ENCODE data around the gene GAGE1. TPM values are rescaled to one million over a fixed set of nuclear protein-coding genes. Genes with fewer than 3 reads are reported as not detected.
"Not testable (repeated sequence)": the region's sequence is repeated elsewhere in the genome, so short reads cannot be mapped to it uniquely, and the experiment has no call there.

GAGE1 gene
- total RNA-seq = not detected

DNA sequence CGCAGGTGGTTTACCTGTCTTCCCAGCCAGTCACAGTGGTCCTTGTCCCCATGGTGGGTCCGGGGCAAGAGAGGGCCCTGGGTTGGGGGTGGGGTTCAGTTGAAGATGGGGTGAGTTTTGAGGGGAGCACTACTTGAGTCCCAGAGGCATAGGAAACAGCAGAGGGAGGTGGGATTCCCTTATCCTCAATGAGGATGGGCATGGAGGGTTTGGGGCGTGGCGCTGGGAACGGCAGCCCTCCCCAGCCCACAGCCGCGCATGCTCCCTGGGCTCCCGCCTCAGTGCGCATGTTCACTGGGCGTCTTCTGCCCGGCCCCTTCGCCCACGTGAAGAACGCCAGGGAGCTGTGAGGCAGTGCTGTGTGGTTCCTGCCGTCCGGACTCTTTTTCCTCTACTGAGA, at the start of gene GAGE1:
GAGE1 (plus strand) TSS at position 301 of the 400 bp plus-strand sequence. CDS start 1,155 bp downstream, outside the sequence.
- H3K4me3 Mint-ChIP-seq; ATAC-seq (ENCODE audit: low read depth); H3K36me3 Mint-ChIP-seq; H3K27ac Mint-ChIP-seq; H3K4me1 Mint-ChIP-seq; POLR2A ChIA-PET; DNase-seq; H3K27me3 Mint-ChIP-seq; H3K9me3 Mint-ChIP-seq: not testable (repeated sequence)

GRCh38 chrX:49550989-49551388, 47.8 kb upstream of the GAGE1 start, which contains the start of gene GAGE12E:
GAGE12E (plus strand) TSS chrX:49551289; CDS start chrX:49552444, 1,155 bp downstream.
- H3K36me3 Mint-ChIP-seq; H3K9me3 Mint-ChIP-seq; DNase-seq; POLR2A ChIA-PET; H3K4me3 Mint-ChIP-seq; H3K4me1 Mint-ChIP-seq; H3K27me3 Mint-ChIP-seq; H3K27ac Mint-ChIP-seq; ATAC-seq (ENCODE audit: low read depth): not testable (repeated sequence)

DNA sequence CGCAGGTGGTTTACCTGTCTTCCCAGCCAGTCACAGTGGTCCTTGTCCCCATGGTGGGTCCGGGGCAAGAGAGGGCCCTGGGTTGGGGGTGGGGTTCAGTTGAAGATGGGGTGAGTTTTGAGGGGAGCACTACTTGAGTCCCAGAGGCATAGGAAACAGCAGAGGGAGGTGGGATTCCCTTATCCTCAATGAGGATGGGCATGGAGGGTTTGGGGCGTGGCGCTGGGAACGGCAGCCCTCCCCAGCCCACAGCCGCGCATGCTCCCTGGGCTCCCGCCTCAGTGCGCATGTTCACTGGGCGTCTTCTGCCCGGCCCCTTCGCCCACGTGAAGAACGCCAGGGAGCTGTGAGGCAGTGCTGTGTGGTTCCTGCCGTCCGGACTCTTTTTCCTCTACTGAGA, 38.3 kb upstream of the GAGE1 start, which contains the start of gene GAGE12F:
GAGE12F (plus strand) TSS at position 301 of the 400 bp plus-strand sequence. CDS start 1,155 bp downstream, outside the sequence.
- ATAC-seq (ENCODE audit: low read depth); H3K27me3 Mint-ChIP-seq; H3K9me3 Mint-ChIP-seq; DNase-seq; H3K36me3 Mint-ChIP-seq; H3K4me3 Mint-ChIP-seq; POLR2A ChIA-PET; H3K4me1 Mint-ChIP-seq; H3K27ac Mint-ChIP-seq: not testable (repeated sequence)

- H3K36me3 Mint-ChIP-seq; H3K27ac Mint-ChIP-seq; POLR2A ChIA-PET; DNase-seq; H3K27me3 Mint-ChIP-seq; H3K4me1 Mint-ChIP-seq; H3K4me3 Mint-ChIP-seq; ATAC-seq (ENCODE audit: low read depth); H3K9me3 Mint-ChIP-seq: not testable (repeated sequence)
These were observed 30.1 kb upstream of the GAGE1 start for GRCh38 chrX:49568728-49569127.

DNA sequence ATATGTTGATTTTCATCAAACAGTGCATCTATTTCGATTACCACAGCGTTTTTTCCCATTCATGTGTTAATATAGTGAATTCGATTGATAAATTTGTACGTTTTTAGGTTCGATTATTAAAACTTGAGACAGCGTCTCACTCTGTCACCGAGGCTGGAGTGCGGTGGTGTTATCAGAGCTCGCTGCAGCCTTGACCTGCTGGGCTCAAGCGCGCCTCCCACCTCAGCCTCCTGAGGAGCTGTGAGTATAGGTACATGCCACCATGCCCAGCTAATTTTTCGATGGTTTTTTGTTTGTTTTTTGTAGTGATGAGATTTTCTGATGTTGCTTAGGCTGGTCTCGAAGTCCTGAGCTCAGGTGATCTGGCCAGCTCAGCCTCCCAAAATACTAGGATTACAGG, 29.7 kb upstream of the GAGE1 start:
- H3K27me3 Mint-ChIP-seq; POLR2A ChIA-PET; H3K36me3 Mint-ChIP-seq; H3K9me3 Mint-ChIP-seq; H3K27ac Mint-ChIP-seq; H3K4me1 Mint-ChIP-seq; DNase-seq; H3K4me3 Mint-ChIP-seq; ATAC-seq (ENCODE audit: low read depth): not testable (repeated sequence)

GRCh38 chrX:49570100-49570499, 28.7 kb upstream of the GAGE1 start, which contains the start of gene GAGE12G:
GAGE12G (plus strand) TSS chrX:49570400; CDS start chrX:49571555, 1,155 bp downstream.
- POLR2A ChIA-PET; ATAC-seq (ENCODE audit: low read depth); H3K4me1 Mint-ChIP-seq; H3K27me3 Mint-ChIP-seq; DNase-seq; H3K27ac Mint-ChIP-seq; H3K4me3 Mint-ChIP-seq; H3K36me3 Mint-ChIP-seq; H3K9me3 Mint-ChIP-seq: not testable (repeated sequence)

DNA sequence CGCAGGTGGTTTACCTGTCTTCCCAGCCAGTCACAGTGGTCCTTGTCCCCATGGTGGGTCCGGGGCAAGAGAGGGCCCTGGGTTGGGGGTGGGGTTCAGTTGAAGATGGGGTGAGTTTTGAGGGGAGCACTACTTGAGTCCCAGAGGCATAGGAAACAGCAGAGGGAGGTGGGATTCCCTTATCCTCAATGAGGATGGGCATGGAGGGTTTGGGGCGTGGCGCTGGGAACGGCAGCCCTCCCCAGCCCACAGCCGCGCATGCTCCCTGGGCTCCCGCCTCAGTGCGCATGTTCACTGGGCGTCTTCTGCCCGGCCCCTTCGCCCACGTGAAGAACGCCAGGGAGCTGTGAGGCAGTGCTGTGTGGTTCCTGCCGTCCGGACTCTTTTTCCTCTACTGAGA, 19.2 kb upstream of the GAGE1 start, which contains the start of gene GAGE12H:
GAGE12H (plus strand) TSS at position 301 of the 400 bp plus-strand sequence. CDS start 1,155 bp downstream, outside the sequence.
- H3K4me3 Mint-ChIP-seq; ATAC-seq (ENCODE audit: low read depth); H3K4me1 Mint-ChIP-seq; DNase-seq; H3K36me3 Mint-ChIP-seq; H3K9me3 Mint-ChIP-seq; H3K27ac Mint-ChIP-seq; POLR2A ChIA-PET; H3K27me3 Mint-ChIP-seq: not testable (repeated sequence)

GRCh38 chrX:49589196-49589595, 9.6 kb upstream of the GAGE1 start, which contains the start of gene GAGE2A:
GAGE2A (plus strand) TSS chrX:49589496; CDS start chrX:49590651, 1,155 bp downstream.
- POLR2A ChIA-PET; H3K4me1 Mint-ChIP-seq; DNase-seq; ATAC-seq (ENCODE audit: low read depth); H3K36me3 Mint-ChIP-seq; H3K27me3 Mint-ChIP-seq; H3K27ac Mint-ChIP-seq; H3K9me3 Mint-ChIP-seq; H3K4me3 Mint-ChIP-seq: not testable (repeated sequence)

DNA sequence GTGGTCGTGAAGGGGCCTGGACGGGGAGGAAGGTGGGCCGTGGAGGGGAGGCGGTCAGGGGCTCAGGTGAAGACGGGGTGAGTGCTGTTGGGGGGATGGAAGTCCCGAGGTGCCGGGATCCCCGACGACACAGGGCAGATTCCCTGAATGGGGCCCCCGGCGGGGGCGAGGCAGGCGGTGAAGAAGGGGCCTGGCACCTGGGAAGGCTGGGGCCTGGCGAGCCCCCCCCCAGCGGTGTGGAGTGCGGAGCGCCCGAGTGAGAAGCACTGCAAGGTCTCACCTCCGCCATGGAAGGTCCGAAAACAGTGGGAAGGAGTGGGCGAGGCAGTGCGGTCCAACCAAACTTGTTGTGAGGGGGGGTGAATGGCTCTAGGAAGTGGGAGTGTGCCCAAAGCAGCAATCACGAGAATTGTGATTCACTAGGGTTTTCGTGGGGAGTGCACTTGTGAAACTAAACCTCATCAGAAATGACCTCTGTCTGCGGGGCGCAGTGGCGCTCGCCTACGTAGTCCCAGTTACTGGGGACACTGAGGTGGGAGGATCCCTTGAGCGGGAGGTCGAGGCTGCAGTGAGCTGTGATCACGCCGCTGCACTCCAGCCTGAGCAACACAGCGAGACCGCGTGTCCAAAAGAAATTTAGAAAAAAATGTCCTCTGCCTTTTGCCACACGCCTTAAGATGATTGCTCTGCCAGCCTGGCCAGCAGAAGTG, 8.9 kb upstream of the GAGE1 start:
- ATAC-seq (ENCODE audit: low read depth); H3K27me3 Mint-ChIP-seq; H3K36me3 Mint-ChIP-seq; H3K9me3 Mint-ChIP-seq; POLR2A ChIA-PET; H3K27ac Mint-ChIP-seq; H3K4me3 Mint-ChIP-seq; H3K4me1 Mint-ChIP-seq: not testable (repeated sequence)
- DNase-seq = peak; percentile 25

GRCh38 chrX:49590488-49590887, 8.3 kb upstream of the GAGE1 start:
- DNase-seq; H3K4me1 Mint-ChIP-seq; H3K27ac Mint-ChIP-seq; H3K4me3 Mint-ChIP-seq; H3K36me3 Mint-ChIP-seq; H3K9me3 Mint-ChIP-seq; POLR2A ChIA-PET; H3K27me3 Mint-ChIP-seq; ATAC-seq (ENCODE audit: low read depth): not testable (repeated sequence)

DNA sequence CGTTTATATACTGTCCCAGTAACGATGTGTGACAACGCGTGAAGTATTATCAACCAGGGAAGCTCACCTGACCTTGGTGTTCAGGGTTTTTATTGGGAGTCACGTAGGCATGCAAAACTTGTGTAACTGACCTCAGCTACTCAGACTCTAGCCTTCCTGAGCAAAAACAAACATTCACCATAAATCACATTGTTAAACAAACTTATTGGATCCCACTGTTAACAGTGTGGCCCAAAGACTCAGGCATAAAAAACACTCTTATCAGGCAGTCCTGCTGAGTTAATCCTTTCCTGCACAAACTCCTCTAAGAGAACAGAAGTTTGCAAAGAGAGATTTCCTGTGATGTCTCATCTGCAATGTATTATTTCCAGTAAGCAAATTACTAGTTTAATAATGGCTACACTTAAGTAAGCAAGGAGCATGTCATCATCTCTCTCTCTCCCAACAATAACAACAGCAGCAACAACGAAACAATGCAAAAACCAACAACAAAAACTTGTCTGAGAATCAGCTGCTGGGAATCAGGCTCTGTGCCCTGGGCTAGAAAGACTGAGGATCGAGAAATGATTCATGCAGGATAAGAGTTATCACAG, 12.0 kb downstream of the GAGE1 start:
- no peak for DNase-seq
- H3K4me1 Mint-ChIP-seq = no peaks in the 10 kb centered on the region
- no peak overlapping the region for H3K27ac Mint-ChIP-seq
- peaks cover 5% of the 10 kb centered on the region for H3K27me3 Mint-ChIP-seq
- POLR2A ChIA-PET = no interaction called here
- no peak for ATAC-seq (ENCODE audit: low read depth)
- no peaks in the 10 kb centered on the region for H3K9me3 Mint-ChIP-seq
- H3K36me3 Mint-ChIP-seq = no peaks in the 10 kb centered on the region
- no peak overlapping the region for H3K4me3 Mint-ChIP-seq

GRCh38 chrX:49618574-49618973, 19.8 kb downstream of the GAGE1 start:
- Mint-ChIP-seq H3K4me3 (no peak overlapping the region), H3K9me3 (peaks cover 3% of the 10 kb centered on the region), H3K36me3 (no peaks in the 10 kb centered on the region), H3K27me3 (peaks cover 3% of the 10 kb centered on the region), H3K4me1 (no peaks in the 10 kb centered on the region), H3K27ac (no peak overlapping the region)
- no peak for DNase-seq
- POLR2A ChIA-PET = no interaction called here
- no peak for ATAC-seq (ENCODE audit: low read depth)

GRCh38 chrX:49627086-49627777, 28.4 kb downstream of the GAGE1 start:
- Mint-ChIP-seq H3K4me3 (peak overlapping the region; percentile 77), H3K27ac (peak overlapping the region; percentile 16), H3K9me3 (peaks cover 3% of the 10 kb centered on the region), H3K36me3 (no peaks in the 10 kb centered on the region), H3K4me1 (peaks cover 2% of the 10 kb centered on the region), H3K27me3 (peaks cover 7% of the 10 kb centered on the region)
- POLR2A ChIA-PET = interaction anchor here (0.6 kb wide), 1 partner anchor 12 kb away, joined by 3 read pairs; no protein-coding TSS in a partner anchor
- DNase-seq (peak; percentile 34), ATAC-seq (ENCODE audit: low read depth) (peak; percentile 54)

All from activated naive CD8-positive, alpha-beta T cell treated with anti-CD3 and anti-CD28 coated beads, Interleukin-2, amount 10 ng/mL, durations not matched to agents 7 days and 5 days (primary cell).